ENCODE measurements around the gene ANXA11. TPM values are rescaled to one million over a fixed set of nuclear protein-coding genes. Genes with fewer than 3 reads are reported as not detected.
A peak's percentile ranks its signal among the peaks of the same experiment; 100 is the strongest.

ANXA11 gene
- total RNA-seq, 2 donors from 2014 or later: 158 to 174 TPM

DNA sequence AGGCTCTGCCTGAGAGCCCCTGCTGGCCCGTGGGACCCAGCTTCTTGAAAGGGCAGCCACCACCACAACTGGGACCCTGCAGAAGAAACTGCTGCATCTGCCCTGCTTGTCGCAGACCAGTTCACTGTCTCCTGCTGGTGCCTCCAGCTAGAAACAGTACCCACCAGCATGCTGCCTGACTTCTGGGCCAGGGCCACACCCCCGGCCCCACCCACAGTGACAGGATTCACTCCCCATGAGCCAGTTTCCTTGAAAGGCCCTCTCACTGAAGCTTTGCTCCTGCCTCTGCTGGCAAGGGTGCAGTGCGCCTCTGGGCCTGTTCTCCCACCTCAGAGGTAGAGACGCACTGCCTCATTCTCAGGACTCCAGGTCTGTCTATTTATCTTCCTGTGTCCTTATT lies 32.4 kb downstream of the ANXA11 start:
- TF ChIP-seq POLR2A (IDR thresholded peaks at IDR 0.05) (peak; percentile 9), CTCF (IDR thresholded peaks at IDR 0.05) (no peak), POLR2AphosphoS5 (IDR thresholded peaks at IDR 0.05) (peak; percentile 57)
- 43% methylated on average over 5 of the region's 5 CpGs for WGBS
- Histone ChIP-seq H3K4me1 (replicated peaks) (peaks cover 29% of the 10 kb centered on the region), H3K9me3 (no peaks in the 10 kb centered on the region), H3K36me3 (no peaks in the 10 kb centered on the region), H3K27ac (peak overlapping the region; percentile 84 to 89), H3K4me3 (peak overlapping the region in 1 of 2 donors; percentile 10), H3K27me3 (replicated peaks; ENCODE audit: insufficient read depth) (no peaks in the 10 kb centered on the region)
- intact Hi-C loops (cut with DNase I): no loop called here
- DNase-seq (ENCODE audit: low spot score): peak; percentile 70

DNA sequence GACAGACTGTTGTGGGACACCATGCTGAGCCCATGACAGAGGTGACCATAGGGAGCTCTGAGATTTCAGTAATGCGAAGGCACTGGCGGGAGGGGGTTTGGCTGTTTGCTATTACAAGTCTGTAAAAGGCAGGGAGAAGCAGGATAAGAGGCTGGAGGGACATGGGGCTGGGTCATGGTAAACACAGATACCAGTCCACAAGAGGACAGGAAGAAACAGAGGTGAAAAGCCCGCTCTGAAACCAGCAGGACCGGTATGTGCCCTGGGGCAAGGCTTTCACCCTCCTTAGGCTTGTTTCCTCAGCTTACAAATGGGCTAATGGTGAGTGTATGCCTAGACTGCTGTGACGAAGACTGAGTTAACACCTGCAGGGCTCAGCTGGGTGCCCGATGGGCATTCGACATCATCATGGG lies 34.1 kb downstream of the ANXA11 start:
- Histone ChIP-seq H3K27me3 (replicated peaks; ENCODE audit: insufficient read depth) (no peaks in the 10 kb centered on the region), H3K4me1 (replicated peaks) (peaks cover 35% of the 10 kb centered on the region), H3K4me3 (no peak overlapping the region), H3K27ac (peak overlapping the region; percentile 84 to 89), H3K36me3 (no peaks in the 10 kb centered on the region), H3K9me3 (no peaks in the 10 kb centered on the region)
- WGBS: 68% methylated on average over 7 of the region's 7 CpGs
- TF ChIP-seq POLR2A (IDR thresholded peaks at IDR 0.05): peak; percentile 24
- no peak for TF ChIP-seq CTCF (IDR thresholded peaks at IDR 0.05)
- TF ChIP-seq POLR2AphosphoS5 (IDR thresholded peaks at IDR 0.05): peak; percentile 82
- intact Hi-C loops (cut with DNase I): no loop called here
- DNase-seq (ENCODE audit: low spot score): peak; percentile 85

DNA sequence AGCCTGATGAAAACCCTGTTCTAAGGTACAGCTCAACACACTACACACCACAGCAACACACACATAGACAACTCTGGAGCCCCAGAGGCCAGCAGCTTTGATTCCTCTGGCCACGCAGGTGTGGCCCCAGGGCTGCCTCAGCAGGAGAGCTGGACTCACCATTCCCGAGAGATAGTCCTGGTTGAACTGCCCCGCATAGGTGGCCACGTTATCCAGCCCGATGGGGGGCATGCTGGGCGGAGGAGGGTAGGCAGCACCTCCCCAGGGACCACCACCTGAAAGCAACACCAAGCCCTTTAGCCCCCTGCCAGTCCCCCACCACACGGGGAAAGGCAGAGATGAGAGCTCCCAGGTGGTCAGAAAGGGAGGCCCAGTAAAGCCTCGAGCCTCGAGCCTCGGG lies 34.7 kb downstream of the ANXA11 start:
- Histone ChIP-seq H3K36me3 (no peaks in the 10 kb centered on the region), H3K9me3 (no peaks in the 10 kb centered on the region), H3K4me1 (replicated peaks) (peaks cover 35% of the 10 kb centered on the region), H3K27ac (peak overlapping the region; percentile 84 to 89), H3K27me3 (replicated peaks; ENCODE audit: insufficient read depth) (no peaks in the 10 kb centered on the region), H3K4me3 (no peak overlapping the region)
- 83% methylated on average over 10 of the region's 10 CpGs for WGBS
- no peak for TF ChIP-seq CTCF (IDR thresholded peaks at IDR 0.05)
- TF ChIP-seq POLR2A (IDR thresholded peaks at IDR 0.05): no peak
- no peak for TF ChIP-seq POLR2AphosphoS5 (IDR thresholded peaks at IDR 0.05)
- intact Hi-C loops (cut with DNase I): no loop called here
- no peak for DNase-seq (ENCODE audit: low spot score)

DNA sequence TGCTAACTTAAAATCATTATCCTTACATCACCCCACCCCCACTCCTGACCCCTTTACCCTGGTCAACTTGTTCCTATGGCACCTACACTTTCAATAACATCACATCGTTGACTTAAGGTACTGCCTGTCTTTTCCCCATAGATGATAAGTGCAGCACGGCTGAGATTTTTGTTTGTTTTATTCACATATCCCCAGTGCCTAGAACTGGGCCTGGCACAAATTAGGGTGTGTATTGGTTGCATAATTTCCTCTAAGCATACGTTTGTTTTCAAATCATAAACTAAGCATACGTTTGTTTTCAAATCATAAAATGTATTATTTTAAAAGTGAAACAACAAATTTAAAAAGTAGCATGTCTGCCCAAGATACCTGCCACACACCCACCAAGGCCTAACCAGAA lies 35.3 kb downstream of the ANXA11 start:
- WGBS: 40% methylated on average over 4 of the region's 4 CpGs

More for the DNA sequence above, 35.3 kb downstream of the ANXA11 start:
- no peak for TF ChIP-seq POLR2A (IDR thresholded peaks at IDR 0.05)
- no peak for TF ChIP-seq POLR2AphosphoS5 (IDR thresholded peaks at IDR 0.05)
- TF ChIP-seq CTCF (IDR thresholded peaks at IDR 0.05): no peak
- H3K27ac ChIP-seq: peak overlapping the region in 1 of 2 donors; percentile 89
- no peak for DNase-seq (ENCODE audit: low spot score)
- H3K4me1 ChIP-seq (replicated peaks): peaks cover 35% of the 10 kb centered on the region
- intact Hi-C loops (cut with DNase I): no loop called here
- no peaks in the 10 kb centered on the region for H3K27me3 ChIP-seq (replicated peaks; ENCODE audit: insufficient read depth)
- H3K4me3 ChIP-seq: no peak overlapping the region
- no peaks in the 10 kb centered on the region for H3K36me3 ChIP-seq
- no peaks in the 10 kb centered on the region for H3K9me3 ChIP-seq

Measured in prostate gland (tissue), 2 donors.